Stimulated activated naive CD8-positive, alpha-beta T cell treated with anti-CD3 and anti-CD28 coated beads, Interleukin-15, Interleukin-2, amounts not matched to agents 100 U/mL and 50 U/mL, for 24 hours (primary cell): ENCODE data around the gene ARHGAP33.
"Not testable (repeated sequence)": the region's sequence is repeated elsewhere in the genome, so short reads cannot be mapped to it uniquely, and the experiment has no call there.

Source experiments
- ATAC-seq: fragments of 150-1000 bp; cut with Tn5 transposase; one replicate; pipeline ENCODE4 v1.10.0; 2021
- DNase-seq: peaks from one replicate; pipeline ENCODE4 v3.0.0; 2021

Gene ARHGAP33

GRCh38 chr19:35795564-35795963, 20.2 kb downstream of the ARHGAP33 start:
- not testable (repeated sequence) for DNase-seq, ATAC-seq

DNA sequence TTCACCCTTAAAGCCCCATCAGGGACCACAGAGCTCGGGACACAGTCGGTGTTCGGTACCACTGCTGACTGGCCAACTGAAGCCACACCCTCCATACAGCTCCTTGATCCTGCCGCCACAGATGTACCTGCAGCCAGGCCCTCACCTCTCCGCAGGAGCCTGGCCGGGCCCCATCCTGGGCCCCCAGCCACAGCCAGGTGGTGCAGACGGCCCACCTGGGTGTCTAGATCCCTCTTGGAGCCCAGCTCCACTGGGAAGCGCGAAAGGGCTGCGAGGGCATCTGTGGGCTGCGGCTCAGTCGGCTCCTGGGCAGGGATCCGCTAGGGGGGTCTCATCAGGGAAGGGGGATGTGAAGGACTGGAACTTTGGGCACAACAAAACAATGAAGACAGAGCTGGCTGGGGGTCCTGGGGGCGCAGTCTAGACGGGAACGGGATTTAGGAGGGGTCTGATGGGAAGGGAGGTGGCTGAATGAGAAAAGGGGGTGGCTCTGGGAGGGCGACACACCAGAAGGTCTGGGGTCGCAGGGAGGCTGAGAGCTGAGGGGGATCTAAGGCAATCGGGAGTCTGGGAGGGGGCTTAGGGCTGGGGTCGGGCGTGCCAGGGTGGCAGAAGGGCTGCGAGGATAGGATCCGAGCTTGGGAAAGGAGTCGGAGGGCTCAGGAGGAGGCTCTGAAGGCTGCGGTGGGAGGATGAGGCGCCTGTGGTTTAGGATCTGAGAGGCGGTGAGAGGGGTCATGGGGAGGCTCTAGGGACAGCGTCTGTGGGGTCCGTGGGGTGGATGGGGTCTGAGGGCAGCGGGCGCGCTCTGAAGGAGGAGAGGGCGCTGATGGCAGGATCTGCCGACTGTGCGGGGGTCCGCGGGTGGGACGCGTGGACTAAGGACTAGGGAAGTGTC, 21.5 kb downstream of the ARHGAP33 start:
- ATAC-seq (no peak), DNase-seq (no peak)

GRCh38 chr19:35797663-35798062, 22.3 kb downstream of the ARHGAP33 start:
- DNase-seq (peak; percentile 30), ATAC-seq (peak; percentile 30)

DNA sequence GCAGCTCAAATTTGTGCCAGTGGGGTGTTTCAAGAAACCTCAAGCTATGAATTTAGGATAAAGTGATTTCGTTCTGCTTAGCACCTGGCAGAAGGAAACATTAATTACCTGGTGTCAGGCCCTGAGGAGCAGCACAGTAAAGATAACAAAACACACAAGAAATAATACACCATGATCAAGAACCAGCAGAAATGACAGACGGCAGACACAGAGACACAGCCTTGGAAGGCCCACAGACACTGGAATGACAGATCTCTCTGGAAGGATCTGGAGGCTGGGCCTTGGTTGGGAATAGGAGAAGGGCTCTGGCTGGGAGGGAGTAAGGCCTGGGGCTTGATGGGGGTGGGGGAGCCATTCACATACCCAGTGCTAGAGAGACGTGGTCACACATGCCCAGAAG, 26.5 kb downstream of the ARHGAP33 start:
- no peak for DNase-seq

GRCh38 chr19:35805526-35806102, 30.2 kb downstream of the ARHGAP33 start:
- ATAC-seq (no peak), DNase-seq (no peak)

More for the DNA sequence above, 26.5 kb downstream of the ARHGAP33 start:
- ATAC-seq, result no peak

GRCh38 chr19:35806597-35806996, 31.2 kb downstream of the ARHGAP33 start:
- DNase-seq (no peak), ATAC-seq (no peak)

DNA sequence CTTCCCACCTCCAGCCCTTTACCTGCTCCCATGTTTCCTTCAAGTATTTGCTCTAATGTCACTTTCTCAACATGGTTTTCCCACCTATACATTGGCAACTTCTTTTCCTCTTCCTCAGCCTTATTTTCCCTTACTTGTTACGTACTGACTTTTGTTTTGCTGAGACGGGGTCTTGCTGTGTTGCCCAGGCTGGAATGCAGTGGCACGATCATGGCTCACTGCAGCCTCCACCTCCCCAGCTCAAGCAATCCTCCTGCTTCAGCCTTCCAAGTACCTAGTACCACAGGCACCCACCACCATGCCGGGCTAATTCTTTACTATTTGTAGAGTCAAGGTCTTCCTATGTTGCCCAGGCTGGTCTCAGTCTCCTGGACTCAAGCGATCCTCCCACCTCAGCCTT, 32.3 kb downstream of the ARHGAP33 start:
- DNase-seq, result no peak
- no peak for ATAC-seq

GRCh38 chr19:35811317-35812219, 36.2 kb downstream of the ARHGAP33 start:
- ATAC-seq (peak; percentile 23), DNase-seq (no peak)

DNA sequence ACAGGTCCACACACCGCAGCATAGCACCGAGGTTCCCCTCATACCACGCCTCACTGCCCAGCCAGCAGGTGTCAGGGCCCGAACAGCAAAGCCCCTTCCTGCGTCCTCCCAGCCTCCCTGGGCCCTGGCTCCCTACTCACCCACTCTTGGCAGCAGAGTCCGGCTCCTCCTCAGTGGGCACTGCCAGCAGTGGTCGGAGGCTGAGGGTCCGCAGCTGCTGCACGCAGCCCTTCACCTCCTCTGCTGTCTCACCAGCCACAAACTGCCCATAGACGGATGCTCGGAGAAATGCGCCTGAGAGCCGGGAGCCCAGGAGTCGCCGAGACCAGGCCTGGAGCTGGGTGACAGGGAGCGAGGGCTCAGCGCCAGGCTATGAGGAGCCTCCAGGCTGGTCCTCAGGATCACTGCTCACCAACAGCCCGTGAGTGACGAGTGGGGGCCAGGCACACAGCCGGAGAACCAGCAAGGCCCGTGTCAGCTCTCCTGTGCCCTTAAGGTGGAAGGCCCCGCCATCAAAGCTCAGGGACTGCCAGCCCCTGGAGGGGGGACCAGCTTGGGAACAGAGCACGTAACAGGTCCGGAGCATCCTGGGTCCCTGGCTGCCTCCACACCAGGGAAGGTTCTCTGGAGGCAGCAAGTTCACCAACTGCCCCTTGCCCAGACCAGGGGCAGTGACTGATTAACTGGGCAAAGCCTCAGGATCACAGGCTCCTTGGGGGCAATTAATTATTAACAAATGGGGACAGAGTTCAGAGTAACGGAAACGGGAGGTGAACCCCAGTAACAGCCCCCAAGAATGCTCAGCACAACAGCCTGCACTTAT, 37.1 kb downstream of the ARHGAP33 start, which contains the start of gene PRODH2:
TSS of gene PRODH2 (minus strand) at position 626 of the 823 bp plus-strand sequence. CDS start at position 586, 40 bp downstream.
- ATAC-seq (peak; percentile 23), DNase-seq (no peak)

GRCh38 chr19:35813043-35813890, 37.9 kb downstream of the ARHGAP33 start:
- DNase-seq (no peak), ATAC-seq (no peak)

DNA sequence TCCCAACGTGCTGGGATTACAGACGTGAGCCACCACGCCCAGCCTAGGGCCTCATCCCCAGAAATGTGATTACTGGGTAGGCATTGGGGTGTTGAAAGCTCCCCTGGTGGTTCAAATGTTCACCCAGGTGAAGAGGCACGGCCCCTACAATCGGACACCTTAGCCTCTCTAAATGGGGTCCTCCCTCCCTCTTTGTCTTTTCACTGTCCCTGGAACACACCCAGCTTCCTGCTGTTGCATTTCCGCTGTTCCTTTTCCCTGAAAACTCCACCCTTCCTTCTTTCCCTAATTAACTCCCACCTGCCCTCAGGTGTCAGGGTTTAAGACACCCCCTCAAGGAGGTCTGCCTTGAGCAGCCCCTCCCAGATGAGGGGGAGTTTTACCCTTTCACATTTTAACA, 40.9 kb downstream of the ARHGAP33 start:
- no peak for ATAC-seq
- DNase-seq, result no peak

GRCh38 chr19:35816846-35817245, 41.5 kb downstream of the ARHGAP33 start:
- DNase-seq, result no peak

GRCh38 chr19:35818445-35818844, 43.1 kb downstream of the ARHGAP33 start:
- no peak for DNase-seq
- ATAC-seq, result no peak

More at GRCh38 chr19:35816846-35817245, 41.5 kb downstream of the ARHGAP33 start:
- no peak for ATAC-seq

GRCh38 chr19:35822579-35822978, 47.2 kb downstream of the ARHGAP33 start:
- DNase-seq (no peak), ATAC-seq (no peak)

- DNase-seq, result no peak
- ATAC-seq, result no peak
These were observed 48.8 kb downstream of the ARHGAP33 start for GRCh38 chr19:35824150-35824549.

- peak; percentile 64 for DNase-seq
- no peak for ATAC-seq
These were observed 53.4 kb downstream of the ARHGAP33 start for GRCh38 chr19:35828692-35829301.

GRCh38 chr19:35830986-35831385, 55.6 kb downstream of the ARHGAP33 start:
- ATAC-seq (no peak), DNase-seq (no peak)

DNA sequence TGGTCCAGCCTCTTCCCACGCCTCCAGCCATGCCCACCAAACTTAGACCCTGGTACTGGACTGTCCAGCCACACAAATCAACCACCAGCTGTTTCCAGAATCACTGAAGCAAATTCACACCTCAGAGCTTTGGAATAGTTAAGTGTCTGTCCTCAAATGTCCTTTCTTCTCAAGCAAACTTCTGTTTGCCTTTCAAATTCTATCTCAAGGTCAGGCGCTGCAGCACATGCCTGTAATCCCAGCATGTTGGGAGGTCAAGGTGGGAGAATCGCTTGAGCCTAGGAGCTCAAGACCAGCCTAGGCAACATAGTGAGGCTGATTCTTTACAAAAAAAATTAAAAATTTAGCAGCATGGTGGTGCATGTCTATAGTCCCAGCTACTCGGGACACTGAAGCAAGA, 56.7 kb downstream of the ARHGAP33 start:
- ATAC-seq (no peak), DNase-seq (no peak)

DNA sequence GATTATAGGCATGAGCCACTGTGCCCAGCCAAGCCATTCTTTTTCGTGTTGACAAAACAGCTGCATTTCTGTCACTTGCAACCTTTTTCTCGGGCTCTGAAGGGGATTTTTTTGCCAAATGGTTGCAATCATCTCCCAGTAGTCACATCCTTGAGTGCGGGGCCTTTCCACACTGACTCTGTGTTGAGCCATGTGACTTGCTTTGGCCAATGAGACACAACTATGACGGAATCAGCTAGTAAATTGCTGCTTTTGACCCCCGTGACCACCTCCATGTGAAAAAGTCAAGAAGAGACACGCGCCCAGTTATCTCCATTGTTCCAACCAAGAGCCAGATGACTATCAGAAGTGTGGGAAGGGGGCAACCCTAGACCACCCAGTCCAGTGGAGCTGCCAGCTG, 58.6 kb downstream of the ARHGAP33 start:
- DNase-seq (no peak), ATAC-seq (no peak)

- not testable (repeated sequence) for ATAC-seq, DNase-seq
These were observed 60.7 kb downstream of the ARHGAP33 start for GRCh38 chr19:35836096-35836495.
